DMS79 treated with DMSO at 0.1 percent for 48 hours (cell line): Measurements from ENCODE around the gene PTPN13.
"Not testable (repeated sequence)": the region's sequence is repeated elsewhere in the genome, so short reads cannot be mapped to it uniquely, and the experiment has no call there.

Experiments
- DNase-seq: peaks from one replicate; lab custom pipeline; 2025; lab: John Stamatoyannopoulos, UW

Gene PTPN13

GRCh38 chr4:86644892-86645291 lies 50.8 kb downstream of the PTPN13 start:
- DNase-seq, result no peak

- no peak for DNase-seq
These were observed 58.3 kb downstream of the PTPN13 start for GRCh38 chr4:86652332-86652932.

DNA sequence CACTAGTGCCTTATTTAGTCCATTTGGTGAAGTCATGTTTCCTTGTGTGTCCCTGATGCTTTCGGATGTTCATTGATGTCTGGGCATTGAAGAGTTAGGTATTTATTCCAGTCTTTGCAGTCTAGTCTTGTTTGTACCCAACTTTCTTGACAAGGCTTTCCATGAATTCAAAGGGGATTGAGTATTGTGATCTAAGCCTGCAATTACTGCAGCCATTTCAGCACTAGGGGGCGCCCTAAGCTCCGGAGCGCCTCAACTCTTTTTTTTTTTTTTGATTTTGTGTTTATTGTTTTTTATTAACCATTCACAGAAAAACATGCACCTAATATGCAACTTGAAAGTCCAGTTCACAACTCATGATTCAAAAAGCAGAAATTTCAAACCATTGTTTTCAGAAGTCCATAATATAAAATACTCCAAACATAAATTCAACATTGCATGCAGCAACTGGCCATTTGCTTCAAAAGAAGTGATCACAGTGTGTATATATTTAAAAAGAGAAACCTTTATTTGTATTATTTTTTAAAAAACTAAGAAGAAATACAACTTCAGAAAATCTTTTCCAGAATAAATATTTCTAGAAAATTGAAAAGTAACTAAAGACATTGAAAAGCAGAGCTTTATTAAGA lies 59.2 kb downstream of the PTPN13 start:
- DNase-seq, result no peak

- DNase-seq, result not testable (repeated sequence)
These were observed 62.7 kb downstream of the PTPN13 start for GRCh38 chr4:86656781-86657180.

DNA sequence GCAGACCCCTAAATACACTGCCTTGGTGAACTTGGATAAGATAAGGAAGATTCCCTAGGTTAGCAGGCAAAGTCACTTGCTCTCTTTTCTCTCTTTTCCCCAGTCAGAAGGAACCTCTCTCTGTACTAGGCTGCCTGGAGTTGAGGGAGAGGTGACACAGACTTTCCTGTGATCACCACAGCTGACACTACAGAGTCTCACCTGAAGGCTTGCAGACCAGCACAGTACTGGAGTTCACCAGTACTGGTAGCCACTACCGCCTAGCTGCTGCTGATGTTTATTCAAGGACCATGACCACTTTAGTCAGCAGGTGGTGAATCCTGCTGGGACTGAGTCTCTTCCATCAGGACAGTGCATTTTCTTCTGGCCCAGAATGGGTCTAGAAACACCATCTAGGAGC lies 63.3 kb downstream of the PTPN13 start:
- DNase-seq, result no peak

GRCh38 chr4:86657910-86658309 lies 63.8 kb downstream of the PTPN13 start:
- no peak for DNase-seq

GRCh38 chr4:86660401-86660800 lies 66.3 kb downstream of the PTPN13 start:
- DNase-seq, result no peak

GRCh38 chr4:86661006-86661405 lies 66.9 kb downstream of the PTPN13 start:
- DNase-seq, result no peak

DNA sequence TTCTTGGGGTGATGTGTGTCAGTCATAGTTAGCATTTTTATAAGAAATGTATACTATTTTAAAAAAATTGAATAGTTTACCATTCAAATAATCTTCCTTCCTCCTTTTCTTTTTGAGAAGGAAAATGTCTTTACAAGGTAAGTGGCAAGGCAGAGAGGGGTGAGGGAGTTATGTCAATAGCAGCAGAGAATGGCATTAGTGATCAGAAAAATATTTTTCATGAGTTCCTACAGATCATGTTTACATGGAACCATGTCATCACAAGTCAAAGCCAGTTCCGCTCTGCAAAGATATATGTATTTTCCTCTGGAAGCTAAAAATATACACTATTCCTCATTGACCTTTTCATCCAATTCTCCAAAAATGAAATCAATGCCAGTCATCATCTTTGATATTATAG lies 67.3 kb downstream of the PTPN13 start:
- DNase-seq, result no peak

DNA sequence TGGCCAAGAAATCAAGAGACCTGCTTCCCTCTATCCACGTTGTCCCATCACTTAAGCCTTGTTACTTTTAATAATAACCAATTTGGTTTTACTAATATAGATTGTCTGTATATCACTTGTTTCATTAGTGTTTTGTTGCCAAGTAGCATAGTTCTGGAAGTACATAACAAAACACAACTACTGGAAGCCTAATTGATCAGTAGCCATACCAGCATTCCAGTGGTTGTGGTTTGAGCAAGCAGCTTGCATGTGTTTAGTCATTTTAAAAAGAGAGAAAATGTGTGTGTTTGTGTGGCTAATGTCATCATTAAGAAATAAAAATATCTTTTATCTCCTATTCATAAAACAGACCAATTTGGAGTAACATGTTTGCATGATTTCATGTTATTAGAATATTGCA lies 70.8 kb downstream of the PTPN13 start:
- DNase-seq, result no peak

DNA sequence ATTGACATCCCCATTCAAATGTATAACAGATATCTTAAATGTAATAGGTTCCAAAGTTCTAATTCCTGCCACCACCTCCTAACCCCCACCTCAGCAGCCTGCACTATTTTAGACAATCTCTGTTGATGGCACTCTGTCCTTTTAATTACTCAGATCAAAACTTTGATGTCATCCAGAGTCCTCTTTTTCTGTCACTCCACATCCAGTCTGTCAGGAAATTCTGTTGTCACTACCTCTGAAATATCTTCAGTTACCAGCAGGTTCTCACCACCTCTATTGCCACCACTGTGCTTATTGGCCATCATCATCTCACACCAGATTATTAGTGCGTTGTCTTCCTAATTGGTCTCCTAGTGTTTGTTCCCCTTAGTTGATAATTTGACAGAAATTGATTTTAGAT lies 76.2 kb downstream of the PTPN13 start:
- no peak for DNase-seq

- no peak for DNase-seq
These were observed 76.6 kb downstream of the PTPN13 start for GRCh38 chr4:86670756-86671155.

DNA sequence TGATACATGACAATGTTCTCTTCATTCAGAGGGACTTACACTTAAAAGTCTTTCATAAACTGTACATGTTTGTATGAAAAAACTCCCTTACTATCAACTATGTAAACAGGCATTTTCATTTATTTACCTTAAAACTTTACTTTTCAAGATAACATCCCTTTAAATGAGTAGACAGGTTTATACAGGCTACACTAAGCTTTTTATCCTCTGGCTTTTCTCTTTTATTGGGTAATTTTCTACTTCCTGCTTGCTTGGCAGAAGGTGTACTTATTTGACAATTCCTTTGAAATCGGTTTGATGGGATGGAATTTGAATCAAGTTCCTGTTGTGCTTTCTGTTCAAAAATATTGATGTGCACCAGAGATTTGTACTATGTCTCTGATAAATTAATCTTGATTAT lies 81.4 kb downstream of the PTPN13 start:
- no peak for DNase-seq

GRCh38 chr4:86678796-86679195 lies 84.7 kb downstream of the PTPN13 start:
- DNase-seq, result no peak

GRCh38 chr4:86679441-86679840 lies 85.3 kb downstream of the PTPN13 start:
- no peak for DNase-seq

DNA sequence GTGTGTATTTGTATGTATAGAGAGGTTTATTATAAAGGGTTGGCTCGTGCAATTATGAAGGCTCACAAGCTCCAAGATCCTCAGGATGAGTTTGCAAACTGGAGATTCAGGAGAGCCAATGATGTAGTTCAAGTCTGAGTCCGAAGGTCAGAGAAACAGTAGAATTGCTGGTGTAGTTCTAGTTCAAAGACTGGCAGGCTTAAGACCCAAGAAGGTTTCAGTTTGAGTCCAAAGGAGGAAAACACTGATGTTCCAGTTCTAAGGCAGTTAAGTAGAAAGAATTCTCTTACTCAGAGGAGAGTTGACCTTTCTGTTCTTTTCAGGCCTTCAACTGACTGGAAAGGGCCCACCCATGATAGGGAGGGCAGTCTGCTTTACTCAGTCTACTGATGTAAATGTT lies 89.1 kb downstream of the PTPN13 start:
- no peak for DNase-seq

- DNase-seq, result no peak
These were observed 89.9 kb downstream of the PTPN13 start for GRCh38 chr4:86683983-86684382.

- DNase-seq, result no peak
These were observed 91.3 kb downstream of the PTPN13 start for GRCh38 chr4:86685401-86685800.

- DNase-seq, result no peak
These were observed 92.6 kb downstream of the PTPN13 start for GRCh38 chr4:86686741-86687140.

GRCh38 chr4:86688026-86688425 lies 93.9 kb downstream of the PTPN13 start:
- DNase-seq, result no peak

GRCh38 chr4:86704601-86705000 lies 110.5 kb downstream of the PTPN13 start:
- DNase-seq, result no peak

DNA sequence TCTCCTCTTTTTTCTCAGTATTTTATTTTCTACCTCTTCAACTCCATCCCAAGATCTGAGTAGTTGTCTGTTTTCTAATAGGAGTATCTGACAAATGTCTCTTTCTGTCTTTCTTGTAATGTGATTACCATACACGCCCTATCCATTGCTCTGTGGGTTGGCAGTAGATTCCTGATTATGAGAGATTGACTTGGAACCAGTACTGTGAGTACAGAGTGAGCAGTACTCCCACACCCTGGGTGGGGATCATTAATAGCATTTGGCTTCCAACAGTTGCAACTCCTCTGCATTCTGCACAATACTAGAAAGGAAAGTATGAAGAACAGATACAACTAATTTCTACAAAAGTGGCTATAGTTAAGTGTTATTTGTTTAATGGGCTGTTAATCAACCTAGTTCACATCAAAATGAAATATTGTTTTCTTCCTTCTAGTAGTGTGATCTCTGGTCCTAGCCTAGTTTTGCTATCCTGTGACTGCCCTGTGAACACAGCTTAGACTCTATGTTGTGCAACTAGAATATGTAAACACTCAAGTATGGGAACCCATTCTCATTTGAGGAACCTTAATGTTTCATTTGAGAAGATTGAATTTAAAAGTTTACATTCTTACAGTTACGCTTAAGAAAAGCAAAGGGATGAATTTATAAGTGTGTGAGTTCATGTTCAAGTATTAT lies 112.9 kb downstream of the PTPN13 start:
- DNase-seq, result no peak

DNA sequence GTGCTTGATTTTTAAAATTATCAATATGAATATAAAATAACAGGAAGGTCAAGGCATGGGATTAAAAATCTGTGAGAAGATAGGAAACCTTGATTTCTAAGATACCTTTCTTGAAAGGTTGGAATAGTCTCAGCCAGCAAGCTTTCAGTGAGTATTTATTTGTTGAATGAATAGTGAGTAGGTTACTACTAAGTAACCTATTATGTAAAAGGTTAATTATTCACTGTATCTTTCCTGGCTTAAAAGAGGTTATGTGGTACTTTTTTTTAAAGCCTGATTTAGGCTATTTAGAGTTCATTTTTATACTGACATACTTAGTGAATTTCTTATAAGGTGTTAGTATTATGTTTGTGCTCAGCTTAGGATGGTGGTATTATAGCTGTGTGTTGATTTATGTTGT lies 123.5 kb downstream of the PTPN13 start:
- no peak for DNase-seq

- no peak for DNase-seq
These were observed 124.0 kb downstream of the PTPN13 start for GRCh38 chr4:86718152-86718551.
